ENCODE measurements around the gene EDDM13. TPM values are rescaled to one million over a fixed set of nuclear protein-coding genes. Genes with fewer than 3 reads are reported as not detected.

EDDM13 gene
- total and polyA plus RNA-seq, 2 of the 8 experiments (the other 6 are each of a cell fraction or from before 2014, with no cell fraction given) = not detected

GRCh38 chr19:56324436-56324835, 51.9 kb downstream of the EDDM13 start:
- WGBS, 2 experiments (ENCODE audit: extremely low coverage in 1 of 2, insufficient coverage in 1 of 2, insufficient read length in 1 of 2, insufficient replicate concordance in 2 of 2, low coverage in 1 of 2, low lambda C conversion rate in 2 of 2, missing lambda C conversion rate in 1 of 2) = 94% methylated on average over 1 of the region's 1 CpG; no CpG with 5 or more reads in 1 of the 2 experiments
- H2BK12ac ChIP-seq (ENCODE audit: low read depth, low read length) = no peak overlapping the region
- no peak for FAIRE-seq
- TF ChIP-seq CHD1 (IDR thresholded peaks at IDR 0.05; ENCODE audit: low read depth, low read length) (no peak), KDM4A (IDR thresholded peaks at IDR 0.05; ENCODE audit: low read depth, low read length, severe bottlenecking) (no peak), POU5F1 (IDR thresholded peaks at IDR 0.05; ENCODE audit: low read depth, low read length) (no peak), SP1 (IDR thresholded peaks at IDR 0.05; ENCODE audit: low read depth, low read length) (no peak), CTCF (IDR thresholded peaks at IDR 0.05; ENCODE audit: control extremely low read depth in 1 of 3, insufficient read depth in 1 of 3, low read depth in 1 of 3, low read length in 3 of 3) (no peak), HDAC6 (IDR thresholded peaks at IDR 0.05; ENCODE audit: low read depth, low read length) (no peak), SP4 (IDR thresholded peaks at IDR 0.05; ENCODE audit: low read length) (no peak), ASH2L (IDR thresholded peaks at IDR 0.05; ENCODE audit: low read length) (no peak), YY1 (IDR thresholded peaks at IDR 0.05; ENCODE audit: low read depth, low read length) (no peak), SAP30 (IDR thresholded peaks at IDR 0.05; ENCODE audit: insufficient read depth, insufficient replicate concordance, low read length) (no peak), CTBP2 (IDR thresholded peaks at IDR 0.05; ENCODE audit: borderline replicate concordance, insufficient read depth, insufficient read length, low read length) (no peak), GABPA (IDR thresholded peaks at IDR 0.05; ENCODE audit: borderline replicate concordance, insufficient read depth, low read length) (no peak)

More at GRCh38 chr19:56324436-56324835, 51.9 kb downstream of the EDDM13 start:
- Histone ChIP-seq H4K91ac (replicated peaks; ENCODE audit: insufficient read length, low read length) (no peak overlapping the region), H3K4me2 (ENCODE audit: insufficient read depth in 1 of 2, low read depth in 2 of 2, low read length in 2 of 2) (no peak overlapping the region), H2BK5ac (ENCODE audit: low read depth, low read length) (no peak overlapping the region), H3K27me3 (replicated peaks in 1 of 4; ENCODE audit: control insufficient read depth in 3 of 4, extremely low read depth in 1 of 4, insufficient read depth in 3 of 4, low read length in 3 of 4) (no peaks in the 10 kb centered on the region; a peak in 1 of 7 replicates), H2AFZ (ENCODE audit: low read length) (no peak overlapping the region), H3K18ac (ENCODE audit: extremely low read depth, low read length) (no peak overlapping the region), H3K4me3 (ENCODE audit: extremely low read depth in 1 of 4, insufficient read depth in 2 of 4, low read depth in 3 of 4, low read length in 4 of 4) (no peak overlapping the region), H3K4me1 (replicated peaks in 1 of 4; ENCODE audit: control insufficient read depth in 3 of 4, insufficient read depth in 4 of 4, low read length in 3 of 4) (no peaks in the 10 kb centered on the region), H4K20me1 (replicated peaks in 1 of 2; ENCODE audit: control insufficient read depth in 1 of 2, insufficient read depth in 2 of 2, low read length in 2 of 2) (no peaks in the 10 kb centered on the region), H2AK5ac (ENCODE audit: low read depth, low read length) (no peak overlapping the region), H3K9me3 (ENCODE audit: insufficient read depth in 2 of 2, low read depth in 1 of 2, low read length in 1 of 2) (peaks cover 6 to 8% of the 10 kb centered on the region in 2 experiments), H3K56ac (replicated peaks; ENCODE audit: insufficient read length, low read depth, low read length) (no peak overlapping the region), H3K23me2 (ENCODE audit: low read depth, low read length) (no peaks in the 10 kb centered on the region), H3K79me2 (ENCODE audit: control insufficient read depth in 1 of 2, insufficient read depth in 2 of 2, low read length in 2 of 2) (no peaks in the 10 kb centered on the region), H3K27ac (ENCODE audit: low read depth, low read length) (no peak overlapping the region), H2BK15ac (ENCODE audit: low read length) (no peak overlapping the region), H3K79me1 (ENCODE audit: low read depth, low read length) (no peaks in the 10 kb centered on the region), H3K14ac (ENCODE audit: insufficient read length) (no peak overlapping the region), H2BK20ac (ENCODE audit: low read length) (no peak overlapping the region), H4K5ac (ENCODE audit: insufficient read length, low read depth, low read length) (no peak overlapping the region), H4K8ac (ENCODE audit: extremely low read depth, insufficient read depth, low read length) (no peak overlapping the region), H3K36me3 (ENCODE audit: control insufficient read depth in 2 of 4, insufficient read depth in 4 of 4, low read length in 3 of 4) (no peaks in the 10 kb centered on the region), H3K9ac (replicated peaks in 1 of 4; ENCODE audit: extremely low read depth in 1 of 4, low read depth in 3 of 4, low read length in 3 of 4) (no peak overlapping the region), H3K4ac (replicated peaks; ENCODE audit: insufficient read length, low read depth, low read length) (no peak overlapping the region), H2BK120ac (replicated peaks; ENCODE audit: low read depth, low read length) (no peak overlapping the region), H3K23ac (ENCODE audit: insufficient read length) (no peak overlapping the region)
- no peak for DNase-seq (ENCODE audit: low read depth in 1 of 2, low spot score in 2 of 2)
- CTCF ChIA-PET (ENCODE audit: partially characterized antibody) = interaction anchor here (0.7 kb wide), 1 partner anchor 290 kb away, joined by 3 read pairs; no protein-coding TSS in a partner anchor
- POLR2A ChIA-PET (ENCODE audit: partially characterized antibody) = interaction anchor here (1.0 kb wide), 1 partner anchor 10 kb away, joined by 5 read pairs; the partner anchor contains the start of gene ZSCAN5A
